Erythroblast (primary cell): ENCODE measurements around the gene MFAP1.

Experiments used
- GATA1 ChIP-seq: IDR thresholded peaks from 2 replicates; pipeline ENCODE4 v1.6.1; 2011; ENCODE audit warnings: low read depth, mild to moderate bottlenecking, control low read depth, low read length, moderate library complexity
- POLR2A ChIP-seq: IDR thresholded peaks from 2 replicates; pipeline ENCODE4 v1.6.1; 2011; ENCODE audit warnings: mild to moderate bottlenecking, low read length

GRCh38 chr15:43763819-43764446 is 60.6 kb downstream of the MFAP1 start:
- no peak for TF ChIP-seq POLR2A
- TF ChIP-seq GATA1 = no peak
